ENCODE measurements around the gene SRC.

The SRC gene

DNA sequence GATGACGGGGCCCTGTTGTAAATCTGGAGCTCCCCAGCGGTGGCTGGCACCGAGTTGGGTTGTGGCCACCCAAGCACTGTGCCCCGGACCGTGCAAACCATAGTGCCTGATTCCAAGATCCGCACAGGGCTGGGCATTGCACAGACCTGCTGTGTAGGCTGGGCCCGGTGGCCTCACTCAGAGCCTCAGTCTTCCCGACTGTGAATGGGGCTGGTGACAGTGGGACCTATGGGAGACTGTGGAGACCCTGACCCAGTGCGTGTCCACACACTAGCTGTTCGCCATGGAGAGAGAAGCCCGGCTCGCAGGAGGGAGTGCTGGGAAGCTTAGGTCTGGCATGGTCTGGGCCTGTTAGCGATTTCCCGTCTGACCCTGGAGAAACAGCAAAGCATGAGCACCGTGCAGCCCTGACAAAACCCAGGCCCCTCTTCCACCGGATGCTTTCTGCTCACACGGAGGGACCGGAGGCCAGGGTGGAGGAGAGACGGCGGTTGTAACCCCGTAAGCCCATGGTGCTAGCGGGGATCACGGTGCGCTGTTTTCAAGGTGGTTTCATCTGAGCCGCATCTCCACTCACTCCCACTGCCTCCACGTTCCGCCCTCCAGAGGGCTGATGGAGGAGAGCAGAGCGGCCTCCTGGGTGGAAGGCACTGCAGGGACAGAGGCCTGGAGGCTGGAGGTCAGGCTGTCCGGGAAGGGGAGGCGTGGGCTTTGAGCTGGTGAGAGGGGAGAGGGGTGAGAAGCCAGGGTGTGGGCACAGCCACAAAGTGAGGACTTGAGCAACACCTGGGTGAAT, 52.2 kb downstream of the SRC start:
- DNase-seq, result no peak

GRCh38 chr20:37398750-37399621, 53.0 kb downstream of the SRC start:
- no peak for DNase-seq

DNA sequence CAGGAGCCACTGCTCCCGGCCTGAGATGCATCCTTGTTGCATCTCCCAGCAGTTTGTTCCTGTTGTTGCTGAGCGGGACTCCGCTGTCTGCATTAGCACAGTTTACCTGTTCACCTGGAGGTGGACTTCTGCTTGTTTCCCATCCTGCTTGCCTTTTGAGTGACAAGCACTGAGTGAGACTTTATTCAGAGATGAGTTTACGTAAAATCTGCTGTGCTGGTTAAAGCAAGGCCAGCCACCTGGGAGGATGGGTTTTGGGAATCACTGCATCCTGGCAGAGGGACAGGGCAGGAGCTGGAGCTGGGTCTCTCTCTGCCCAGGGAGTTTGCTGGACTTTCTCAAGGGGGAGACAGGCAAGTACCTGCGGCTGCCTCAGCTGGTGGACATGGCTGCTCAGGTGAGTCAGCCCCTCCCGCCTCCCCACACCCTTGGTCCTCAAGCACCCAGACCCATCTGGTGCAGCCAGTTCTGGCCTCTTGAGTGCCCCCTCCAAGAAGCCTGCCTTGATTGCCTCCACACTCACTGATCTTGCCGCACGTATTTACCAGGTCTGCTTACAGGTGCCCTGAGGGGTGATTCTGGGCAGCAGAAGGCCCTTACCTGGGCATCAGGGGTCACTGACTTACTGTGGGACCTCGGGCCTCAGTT, 55.5 kb downstream of the SRC start:
- DNase-seq, result no peak

GRCh38 chr20:37401930-37402675, 56.2 kb downstream of the SRC start:
- no peak for DNase-seq

GRCh38 chr20:37403107-37404033, 57.4 kb downstream of the SRC start:
- DNase-seq, result no peak

GRCh38 chr20:37404461-37404890, 58.5 kb downstream of the SRC start:
- DNase-seq, result no peak

- DNase-seq, result no peak
Measured at GRCh38 chr20:37405351-37405897, 59.5 kb downstream of the SRC start.

DNA sequence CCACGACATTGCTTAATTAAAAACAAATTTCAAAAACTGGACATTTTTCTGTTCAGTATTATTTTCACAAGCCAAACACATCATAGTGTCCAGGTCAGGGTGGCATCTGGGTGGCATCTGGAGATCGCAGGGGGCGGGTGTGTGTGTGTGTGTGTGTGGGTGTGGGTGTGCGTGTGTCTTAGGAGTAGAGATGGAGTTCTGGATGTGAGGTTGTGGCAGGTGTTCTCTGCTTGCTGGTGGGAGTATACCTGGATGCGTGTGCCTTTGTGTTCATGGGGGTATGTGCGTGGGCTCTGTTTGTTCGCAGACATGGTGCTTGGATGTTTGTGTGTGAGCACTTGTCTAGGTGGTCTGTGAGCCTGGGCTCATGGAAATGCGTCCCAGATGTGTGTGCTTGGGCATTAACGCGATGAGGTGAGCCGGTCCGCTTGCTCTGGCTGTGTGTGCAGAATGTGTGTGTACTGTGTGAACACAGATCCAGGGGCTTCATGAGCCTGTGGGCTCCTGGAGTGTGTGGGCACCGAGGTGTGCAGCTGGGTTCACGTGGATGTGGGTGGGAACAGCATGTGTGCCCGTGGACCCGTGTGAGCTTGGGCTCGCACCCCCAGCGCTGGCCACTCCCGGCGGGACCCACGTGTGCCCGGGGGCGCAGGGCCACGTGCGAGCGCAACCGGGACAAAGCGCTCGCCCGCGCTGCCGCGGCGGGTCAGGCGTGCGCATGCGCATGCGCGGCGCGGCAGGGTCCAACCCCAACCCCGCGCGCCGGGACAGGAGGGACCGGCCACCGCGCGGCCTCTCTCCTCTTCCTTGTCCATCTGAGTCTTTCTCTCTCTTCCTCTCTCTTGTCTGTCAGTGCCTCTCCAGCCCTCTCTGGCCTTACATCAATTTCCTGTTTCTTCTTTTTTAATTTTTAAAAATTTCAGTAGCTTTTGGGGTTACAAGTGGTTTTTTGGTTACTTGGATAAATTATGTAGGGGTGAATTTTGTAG, 60.4 kb downstream of the SRC start:
- DNase-seq, result peak; percentile 56

- no peak for DNase-seq
Measured at GRCh38 chr20:37407019-37407566, 61.2 kb downstream of the SRC start.

- no peak for DNase-seq
Measured at GRCh38 chr20:37407573-37408002, 61.6 kb downstream of the SRC start.

DNA sequence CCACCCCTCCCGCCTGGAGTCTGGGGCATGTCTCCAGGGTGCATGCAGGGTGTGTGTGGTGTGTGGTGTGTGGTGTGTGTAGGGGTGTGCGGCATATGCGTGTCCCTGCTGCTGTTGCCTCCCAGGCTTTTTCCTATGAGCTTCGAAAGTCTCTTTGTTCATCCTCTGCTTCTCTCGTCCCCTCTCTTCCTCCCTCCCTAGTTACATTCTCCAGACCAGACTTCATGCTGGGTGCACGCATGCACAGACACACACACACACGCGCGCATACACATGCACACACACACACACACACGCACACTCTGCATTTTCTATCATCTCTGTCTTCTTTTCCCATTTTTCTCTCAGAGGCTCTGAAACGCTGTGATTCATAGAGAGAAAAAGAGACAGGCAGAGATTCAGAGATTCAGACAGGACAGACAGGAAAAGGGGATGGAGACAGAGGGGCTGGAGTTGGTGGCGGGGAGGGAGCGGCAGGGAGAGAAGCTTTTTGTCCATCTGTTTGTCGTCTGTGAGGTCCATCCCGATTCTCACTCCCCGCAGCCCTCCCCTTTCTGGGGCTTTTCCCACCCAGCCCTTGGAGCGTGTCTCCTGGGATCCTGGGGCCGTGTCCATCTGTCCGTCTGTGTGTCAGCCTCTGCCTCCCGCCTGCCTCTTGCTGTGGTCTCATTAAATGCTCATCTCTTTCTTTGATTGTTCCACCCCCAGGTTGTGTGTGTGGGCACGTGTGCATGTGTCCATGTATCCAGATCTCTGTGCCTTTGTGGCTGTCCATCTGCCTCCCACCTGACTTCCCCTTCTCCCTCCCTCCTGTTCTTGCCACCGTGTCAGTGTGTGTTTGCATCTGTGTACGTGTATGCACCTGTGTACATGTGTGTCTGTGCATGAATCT, 62.6 kb downstream of the SRC start:
- DNase-seq, result no peak

GRCh38 chr20:37411408-37412219, 65.7 kb downstream of the SRC start:
- DNase-seq, result no peak

GRCh38 chr20:37413023-37413334, 67.0 kb downstream of the SRC start:
- DNase-seq, result no peak

- no peak for DNase-seq
Measured at GRCh38 chr20:37413379-37413778, 67.4 kb downstream of the SRC start.

- DNase-seq, result no peak
Measured at GRCh38 chr20:37414224-37415035, 68.5 kb downstream of the SRC start.

GRCh38 chr20:37415118-37416085, 69.5 kb downstream of the SRC start:
- no peak for DNase-seq

All from activated CD4-positive, alpha-beta T cell treated with anti-CD3 and anti-CD28 coated beads for 48 hours (primary cell).